Renal pelvis (tissue), 12 donors: Measurements from ENCODE around the gene HMGCS2. TPM values are rescaled to one million over a fixed set of nuclear protein-coding genes. Genes with fewer than 3 reads are reported as not detected.

Experiments
- DNase-seq: peaks from one replicate; pipeline ENCODE4 v3.0.0-alpha.2; 2013
- long read RNA-seq, 16 experiments: transcript quantifications; one replicate each; lab custom pipeline, GENCODE V29; 2026
- polyA plus RNA-seq, 3 donors: library from polyadenylated mRNA; unstranded; fragments of 120-200 nt; gene quantifications; one replicate each; pipeline ENCODE4 v1.2.1, GENCODE V29; 2013; ENCODE audit not compliant: insufficient read length in 3 of 3

HMGCS2 gene
- 100 to 1,000 TPM in 1 of 3 donors, 10 to 100 TPM in 2; 85.1 to 117 (median 94.1) TPM for polyA plus RNA-seq
- long read RNA-seq, donor 1, transcript HMGCS2-201 (10 exons, 2,428 nt): major isoform, 18 of 23 reads
- long read RNA-seq, donor 1, partial matches to known transcripts: 0 of 23 reads
- long read RNA-seq, donor 1, other reads (novel, unspliced or antisense): 5 of 23 reads
- long read RNA-seq, donor 2, transcript HMGCS2-201 (10 exons, 2,428 nt): major isoform, 36 of 59 reads
- long read RNA-seq, donor 2, partial matches to known transcripts: 23 of 59 reads
- long read RNA-seq, donor 2, other reads (novel, unspliced or antisense): 0 of 59 reads
- long read RNA-seq, donor 3, transcript HMGCS2-201 (10 exons, 2,428 nt): major isoform, 14 of 15 reads
- long read RNA-seq, donor 3, partial matches to known transcripts: 0 of 15 reads
- long read RNA-seq, donor 3, other reads (novel, unspliced or antisense): 0 of 15 reads
- long read RNA-seq, donor 4, transcript HMGCS2-201 (10 exons, 2,428 nt): major isoform, 45 of 59 reads
- long read RNA-seq, donor 4, partial matches to known transcripts: 14 of 59 reads
- long read RNA-seq, donor 4, other reads (novel, unspliced or antisense): 0 of 59 reads
- long read RNA-seq, donor 5, transcript HMGCS2-201 (10 exons, 2,428 nt): major isoform, 7 of 14 reads
- long read RNA-seq, donor 5, partial matches to known transcripts: 7 of 14 reads
- long read RNA-seq, donor 5, other reads (novel, unspliced or antisense): 0 of 14 reads
- long read RNA-seq, donor 6, transcript HMGCS2-201 (10 exons, 2,428 nt): major isoform, 33 of 44 reads
- long read RNA-seq, donor 6, partial matches to known transcripts: 10 of 44 reads
- long read RNA-seq, donor 6, other reads (novel, unspliced or antisense): 0 of 44 reads
- long read RNA-seq, donor 7, transcript HMGCS2-201 (10 exons, 2,428 nt): major isoform, 34 of 48 reads
- long read RNA-seq, donor 7, partial matches to known transcripts: 14 of 48 reads
- long read RNA-seq, donor 7, other reads (novel, unspliced or antisense): 0 of 48 reads
- long read RNA-seq, donor 8: 0 reads
- long read RNA-seq, donor 9, transcript HMGCS2-201 (10 exons, 2,428 nt): major isoform, 24 of 40 reads
- long read RNA-seq, donor 9, partial matches to known transcripts: 15 of 40 reads
- long read RNA-seq, donor 9, other reads (novel, unspliced or antisense): 0 of 40 reads
- long read RNA-seq, donor 10, transcript HMGCS2-201 (10 exons, 2,428 nt): major isoform, 18 of 23 reads
- long read RNA-seq, donor 10, partial matches to known transcripts: 5 of 23 reads
- long read RNA-seq, donor 10, other reads (novel, unspliced or antisense): 0 of 23 reads
- long read RNA-seq, donor 11, transcript HMGCS2-201 (10 exons, 2,428 nt): major isoform, 12 of 12 reads
- long read RNA-seq, donor 11, partial matches to known transcripts: 0 of 12 reads
- long read RNA-seq, donor 11, other reads (novel, unspliced or antisense): 0 of 12 reads
- long read RNA-seq, donor 12, transcript HMGCS2-201 (10 exons, 2,428 nt): major isoform, 40 of 64 reads
- long read RNA-seq, donor 12, partial matches to known transcripts: 24 of 64 reads
- long read RNA-seq, donor 12, other reads (novel, unspliced or antisense): 0 of 64 reads
- long read RNA-seq, donor 13, transcript HMGCS2-201 (10 exons, 2,428 nt): major isoform, 14 of 14 reads
- long read RNA-seq, donor 13, partial matches to known transcripts: 0 of 14 reads
- long read RNA-seq, donor 13, other reads (novel, unspliced or antisense): 0 of 14 reads
- long read RNA-seq, donor 14: 0 reads
- long read RNA-seq, donor 15, transcript HMGCS2-201 (10 exons, 2,428 nt): major isoform, 42 of 63 reads
- long read RNA-seq, donor 15, partial matches to known transcripts: 20 of 63 reads
- long read RNA-seq, donor 15, other reads (novel, unspliced or antisense): 0 of 63 reads
- long read RNA-seq, donor 16, transcript HMGCS2-201 (10 exons, 2,428 nt): major isoform, 15 of 20 reads
- long read RNA-seq, donor 16, partial matches to known transcripts: 5 of 20 reads
- long read RNA-seq, donor 16, other reads (novel, unspliced or antisense): 0 of 20 reads

- no peak for DNase-seq
Observed at GRCh38 chr1:119768778-119769177, at the start of gene HMGCS2. Gene HMGCS2, minus strand, starts transcription at chr1:119768905. Its CDS starts 61 bp downstream, at chr1:119768844.

- no peak for DNase-seq
Observed at GRCh38 chr1:119818181-119818580, 49.5 kb upstream of the HMGCS2 start.

- no peak for DNase-seq
Observed at GRCh38 chr1:119816407-119816806, 47.7 kb upstream of the HMGCS2 start.

GRCh38 chr1:119815928-119816327 lies 47.2 kb upstream of the HMGCS2 start:
- DNase-seq: no peak

- DNase-seq: no peak
Observed at GRCh38 chr1:119815361-119815760, 46.7 kb upstream of the HMGCS2 start.

- no peak for DNase-seq
Observed at GRCh38 chr1:119814288-119814687, 45.6 kb upstream of the HMGCS2 start.

GRCh38 chr1:119811985-119812557 lies 43.4 kb upstream of the HMGCS2 start:
- DNase-seq: no peak

GRCh38 chr1:119811387-119811786 lies 42.7 kb upstream of the HMGCS2 start, which contains the start of gene REG4:
Gene REG4, minus strand, starts transcription at chr1:119811460. Its CDS starts 2,691 bp downstream, at chr1:119808769.
- DNase-seq: no peak

GRCh38 chr1:119808972-119809550 lies 40.4 kb upstream of the HMGCS2 start:
- DNase-seq: peak; percentile 71

- DNase-seq: no peak
Observed at GRCh38 chr1:119808491-119808890, 39.8 kb upstream of the HMGCS2 start.

GRCh38 chr1:119806489-119806888 lies 37.8 kb upstream of the HMGCS2 start:
- DNase-seq: no peak

- no peak for DNase-seq
Observed at GRCh38 chr1:119805746-119806145, 37.0 kb upstream of the HMGCS2 start.

- DNase-seq: no peak
Observed at GRCh38 chr1:119805247-119805646, 36.5 kb upstream of the HMGCS2 start.

- no peak for DNase-seq
Observed at GRCh38 chr1:119799599-119800177, 31.0 kb upstream of the HMGCS2 start.

- DNase-seq: no peak
Observed at GRCh38 chr1:119799003-119799402, 30.3 kb upstream of the HMGCS2 start.

GRCh38 chr1:119797606-119798005 lies 28.9 kb upstream of the HMGCS2 start:
- DNase-seq: no peak

- DNase-seq: no peak
Observed at GRCh38 chr1:119797162-119797561, 28.5 kb upstream of the HMGCS2 start.

GRCh38 chr1:119795261-119796200 lies 26.8 kb upstream of the HMGCS2 start:
- no peak for DNase-seq
